Natural killer cell (primary cell): ENCODE data around the gene RSPH9. TPM values are rescaled to one million over a fixed set of nuclear protein-coding genes. Genes with fewer than 3 reads are reported as not detected.
A peak's percentile ranks its signal among the peaks of the same experiment; 100 is the strongest.

Experiments
- ATAC-seq, 3 donors: fragments of 150-1000 bp in 2 of 3; fragments of 200-7000 bp in 1 of 3; cut with Tn5 transposase; 1 replicate in 1 of 3; 2 replicates in 2 of 3; pipeline ENCODE4 v1.10.0; 2021; ENCODE audit warnings: mild to moderate bottlenecking in 2 of 3, moderate library complexity in 2 of 3
- DNase-seq, 2 donors: peaks; one replicate each; pipeline versions ENCODE4 v3.0.0 to v3.0.0-alpha.2; 2013 to 2021; ENCODE audit warnings: mixed read lengths in 1 of 2
- H3K27ac ChIP-seq: one replicate; pipeline ENCODE4 v1.5.1; 2013; ENCODE audit warnings: mild to moderate bottlenecking, low read length
- H3K27me3 ChIP-seq: one replicate; pipeline ENCODE4 v1.6.1; 2013; ENCODE audit warnings: low read length; ENCODE audit not compliant: control insufficient read depth, insufficient read depth
- H3K36me3 ChIP-seq: one replicate; pipeline ENCODE4 v1.6.1; 2013; ENCODE audit warnings: low read length; ENCODE audit not compliant: control insufficient read depth, insufficient read depth
- H3K4me1 ChIP-seq: one replicate; pipeline ENCODE4 v1.6.1; 2013; ENCODE audit warnings: low read length; ENCODE audit not compliant: control insufficient read depth, insufficient read depth
- H3K4me3 ChIP-seq: one replicate; pipeline ENCODE4 v1.5.1; 2013; ENCODE audit warnings: low read length
- H3K9me3 ChIP-seq: one replicate; pipeline ENCODE4 v1.6.1; 2013; ENCODE audit warnings: low read length; ENCODE audit not compliant: control insufficient read depth, insufficient read depth
- H3K27ac Mint-ChIP-seq, 2 donors: one replicate each; pipeline ENCODE4 v1.8.0; 2022; ENCODE audit warnings: mild to moderate bottlenecking in 2 of 2, mixed read lengths in 2 of 2, moderate library complexity in 1 of 2
- H3K27me3 Mint-ChIP-seq, 2 donors: one replicate each; pipeline ENCODE4 v1.8.0; 2022; ENCODE audit warnings: low read depth in 2 of 2, mixed read lengths in 2 of 2
- H3K36me3 Mint-ChIP-seq: one replicate; pipeline ENCODE4 v1.8.0; 2022; ENCODE audit warnings: mixed read lengths
- H3K4me1 Mint-ChIP-seq, 2 donors: one replicate each; pipeline ENCODE4 v1.8.0; 2022; ENCODE audit warnings: mixed read lengths in 2 of 2
- H3K4me3 Mint-ChIP-seq: one replicate; pipeline ENCODE4 v1.8.0; 2022; ENCODE audit warnings: mild to moderate bottlenecking, moderate library complexity, mixed read lengths
- H3K9me3 Mint-ChIP-seq, 2 donors: one replicate each; pipeline ENCODE4 v1.8.0; 2022; ENCODE audit warnings: mixed read lengths in 2 of 2
- CTCF ChIP-seq: fragments of 200-600 bp; IDR thresholded peaks from one replicate; pipeline ENCODE4 v1.8.0; 2022; ENCODE audit warnings: antibody characterized with exemption
- WGBS: methylation state at CpG from one replicate; pipeline ENCODE4 v1.1.7; 2013; ENCODE audit warnings: missing lambda C conversion rate; ENCODE audit not compliant: insufficient coverage; 5-methylcytosine and 5-hydroxymethylcytosine counted together
- intact Hi-C: fragments of 100-400 bp; cut with micrococcal nuclease; formaldehyde crosslinking; loops from one replicate; pipeline ENCODE4 v1.14.2; 2022
- total RNA-seq, 4 donors: library from RNA; stranded (reverse); fragments of 120-200 nt in 1 of 4; gene quantifications; one replicate each; pipeline versions ENCODE4 v1.2.3 to v1.2.4, GENCODE V29; 2013 to 2022

The RSPH9 gene
- total RNA-seq, 3 donors from 2014 or later (not counting 1 experiment from before 2014, with no cell fraction given): 0.23 TPM; not detected in 2

DNA sequence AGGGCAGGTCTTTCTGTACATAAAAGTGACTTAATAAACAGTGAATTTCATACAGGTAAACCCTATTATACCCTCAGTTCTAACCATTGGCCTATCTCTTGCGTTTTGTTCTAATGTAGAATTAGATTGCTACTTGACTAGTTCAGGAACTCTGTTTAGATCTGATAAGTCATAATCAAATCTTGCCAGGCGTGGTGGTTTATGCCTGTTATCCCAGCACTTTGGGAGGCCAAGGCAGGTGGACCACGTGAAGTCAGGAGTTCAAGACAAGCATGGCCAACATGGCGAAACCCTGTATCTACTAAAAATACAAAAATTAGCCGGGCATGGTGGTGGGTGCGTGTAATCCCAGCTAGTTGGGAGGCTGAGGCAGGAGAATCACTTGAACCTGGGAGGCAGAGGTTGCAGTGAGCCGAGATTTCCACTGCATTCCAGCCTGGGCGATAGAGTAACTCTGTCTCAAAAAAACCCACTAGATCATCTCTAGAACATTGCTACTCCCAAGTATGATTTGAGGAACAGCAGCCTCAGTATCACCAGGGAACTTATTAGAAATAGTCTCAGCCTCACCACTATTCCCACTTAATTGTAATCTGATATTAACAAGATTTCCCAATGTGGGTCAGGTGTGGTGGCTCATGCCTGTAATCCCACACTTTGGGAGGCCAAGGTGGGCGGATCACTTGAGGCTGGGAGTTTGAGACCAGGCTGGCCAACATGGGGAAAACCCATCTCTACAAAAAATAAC is 27.9 kb upstream of the RSPH9 start:
- no peak overlapping the region for H3K4me3 Mint-ChIP-seq
- intact Hi-C loops: no loop called here
- WGBS: 95% methylated on average over 8 of the region's 9 CpGs
- H3K4me1 Mint-ChIP-seq: peaks cover 0 to 5% of the 10 kb centered on the region in 2 donors
- no peaks in the 10 kb centered on the region for H3K27me3 Mint-ChIP-seq
- H3K9me3 Mint-ChIP-seq: no peaks in the 10 kb centered on the region
- no peak overlapping the region for H3K27ac Mint-ChIP-seq
- DNase-seq (no peak), ATAC-seq (no peak)
- no peaks in the 10 kb centered on the region for H3K9me3 ChIP-seq
- H3K36me3 Mint-ChIP-seq: peaks cover 1% of the 10 kb centered on the region
- no peaks in the 10 kb centered on the region for H3K27me3 ChIP-seq
- no peak overlapping the region for H3K4me3 ChIP-seq
- TF ChIP-seq CTCF: no peak
- peaks cover 43% of the 10 kb centered on the region for H3K36me3 ChIP-seq
- H3K4me1 ChIP-seq: no peaks in the 10 kb centered on the region
- no peak overlapping the region for H3K27ac ChIP-seq

GRCh38 chr6:43621078-43621835 is 23.6 kb upstream of the RSPH9 start:
- no peak for DNase-seq
- no peak for ATAC-seq
- Histone ChIP-seq H3K4me1 (peaks cover 4% of the 10 kb centered on the region), H3K4me3 (no peak overlapping the region), H3K27me3 (no peaks in the 10 kb centered on the region), H3K9me3 (no peaks in the 10 kb centered on the region), H3K27ac (no peak overlapping the region), H3K36me3 (peaks cover 58% of the 10 kb centered on the region)
- H3K36me3 Mint-ChIP-seq: peaks cover 7% of the 10 kb centered on the region
- intact Hi-C loops: no loop called here
- peak overlapping the region in 1 of 2 donors; percentile 38 for H3K27ac Mint-ChIP-seq
- no peaks in the 10 kb centered on the region for H3K9me3 Mint-ChIP-seq
- H3K4me1 Mint-ChIP-seq: peaks cover under 1 to 7% of the 10 kb centered on the region in 2 donors
- no peaks in the 10 kb centered on the region for H3K27me3 Mint-ChIP-seq
- WGBS: 97% methylated on average over 12 of the region's 12 CpGs
- H3K4me3 Mint-ChIP-seq: no peak overlapping the region
- TF ChIP-seq CTCF: no peak

DNA sequence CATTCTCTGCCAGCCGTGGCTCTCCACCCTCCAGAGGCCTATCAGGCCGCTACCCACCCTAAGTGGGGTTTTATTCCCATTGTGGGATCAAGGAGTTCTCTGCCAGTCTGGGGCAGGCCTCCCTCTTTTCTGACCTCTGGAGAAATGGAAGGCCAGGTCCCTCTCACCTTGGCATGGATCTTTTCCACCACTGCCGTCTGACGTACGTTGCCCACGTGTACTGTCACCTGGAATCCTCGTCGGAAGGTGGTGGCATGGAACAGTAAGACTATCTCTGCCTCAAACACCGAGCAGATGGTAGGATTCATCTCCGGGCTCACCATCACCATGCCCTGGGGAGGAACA is 23.0 kb upstream of the RSPH9 start:
- DNase-seq: no peak
- H3K9me3 ChIP-seq: no peaks in the 10 kb centered on the region
- Mint-ChIP-seq H3K4me3 (no peak overlapping the region), H3K27me3 (no peaks in the 10 kb centered on the region), H3K4me1 (peaks cover 6 to 13% of the 10 kb centered on the region in 2 donors), H3K27ac (no peak overlapping the region), H3K9me3 (no peaks in the 10 kb centered on the region), H3K36me3 (peaks cover 7% of the 10 kb centered on the region)
- peaks cover 58% of the 10 kb centered on the region for H3K36me3 ChIP-seq
- TF ChIP-seq CTCF: no peak
- no peak for ATAC-seq
- H3K27me3 ChIP-seq: no peaks in the 10 kb centered on the region
- peaks cover 7% of the 10 kb centered on the region for H3K4me1 ChIP-seq
- H3K4me3 ChIP-seq: no peak overlapping the region
- no peak overlapping the region for H3K27ac ChIP-seq
- intact Hi-C loops: no loop called here
- 98% methylated on average over 10 of the region's 10 CpGs for WGBS
